ENCODE results near the gene ZNF845.

Gene ZNF845

GRCh38 chr19:53365134-53365898 is 31.8 kb downstream of the ZNF845 start, which contains the start of gene ZNF525:
Gene ZNF525, plus strand, starts transcription at chr19:53365705. Its CDS starts 6,577 bp downstream, at chr19:53372282.
- TF ChIP-seq GATA2 (IDR thresholded peaks at IDR 0.05; ENCODE audit: low read depth, low read length) (no peak), GATA3 (IDR thresholded peaks at IDR 0.05; ENCODE audit: low read depth, low read length) (no peak)

GRCh38 chr19:53365899-53366493 is 32.4 kb downstream of the ZNF845 start:
- no peak for TF ChIP-seq GATA3 (IDR thresholded peaks at IDR 0.05; ENCODE audit: low read depth, low read length)
- TF ChIP-seq GATA2 (IDR thresholded peaks at IDR 0.05; ENCODE audit: low read depth, low read length): no peak

GRCh38 chr19:53372196-53372595 is 38.6 kb downstream of the ZNF845 start:
- TF ChIP-seq GATA2 (IDR thresholded peaks at IDR 0.05; ENCODE audit: low read depth, low read length) (no peak), GATA3 (IDR thresholded peaks at IDR 0.05; ENCODE audit: low read depth, low read length) (no peak)

- TF ChIP-seq GATA3 (IDR thresholded peaks at IDR 0.05; ENCODE audit: low read depth, low read length): no peak
- no peak for TF ChIP-seq GATA2 (IDR thresholded peaks at IDR 0.05; ENCODE audit: low read depth, low read length)
Observed at GRCh38 chr19:53374288-53374687, 40.7 kb downstream of the ZNF845 start.

GRCh38 chr19:53374743-53375142 is 41.2 kb downstream of the ZNF845 start:
- TF ChIP-seq GATA3 (IDR thresholded peaks at IDR 0.05; ENCODE audit: low read depth, low read length) (no peak), GATA2 (IDR thresholded peaks at IDR 0.05; ENCODE audit: low read depth, low read length) (no peak)

- no peak for TF ChIP-seq GATA2 (IDR thresholded peaks at IDR 0.05; ENCODE audit: low read depth, low read length)
- TF ChIP-seq GATA3 (IDR thresholded peaks at IDR 0.05; ENCODE audit: low read depth, low read length): no peak
Observed at GRCh38 chr19:53381376-53381775, 47.8 kb downstream of the ZNF845 start.

- TF ChIP-seq GATA2 (IDR thresholded peaks at IDR 0.05; ENCODE audit: low read depth, low read length) (no peak), GATA3 (IDR thresholded peaks at IDR 0.05; ENCODE audit: low read depth, low read length) (no peak)
Observed at GRCh38 chr19:53388168-53388567, 54.6 kb downstream of the ZNF845 start.

- TF ChIP-seq GATA2 (IDR thresholded peaks at IDR 0.05; ENCODE audit: low read depth, low read length): no peak
- no peak for TF ChIP-seq GATA3 (IDR thresholded peaks at IDR 0.05; ENCODE audit: low read depth, low read length)
Observed at GRCh38 chr19:53388904-53389303, 55.4 kb downstream of the ZNF845 start.

GRCh38 chr19:53389571-53389970 is 56.0 kb downstream of the ZNF845 start:
- TF ChIP-seq GATA3 (IDR thresholded peaks at IDR 0.05; ENCODE audit: low read depth, low read length) (no peak), GATA2 (IDR thresholded peaks at IDR 0.05; ENCODE audit: low read depth, low read length) (no peak)

- no peak for TF ChIP-seq GATA3 (IDR thresholded peaks at IDR 0.05; ENCODE audit: low read depth, low read length)
- TF ChIP-seq GATA2 (IDR thresholded peaks at IDR 0.05; ENCODE audit: low read depth, low read length): no peak
Observed at GRCh38 chr19:53389978-53390377, 56.4 kb downstream of the ZNF845 start.

GRCh38 chr19:53394522-53394973 is 61.0 kb downstream of the ZNF845 start:
- TF ChIP-seq GATA3 (IDR thresholded peaks at IDR 0.05; ENCODE audit: low read depth, low read length) (no peak), GATA2 (IDR thresholded peaks at IDR 0.05; ENCODE audit: low read depth, low read length) (no peak; the same call in 1 of the 2 replicates)

GRCh38 chr19:53394974-53395839 is 61.7 kb downstream of the ZNF845 start, which contains the start of gene ZNF765:
Gene ZNF765, plus strand, starts transcription at chr19:53395149. Its CDS starts 2,867 bp downstream, at chr19:53398016.
- TF ChIP-seq GATA3 (IDR thresholded peaks at IDR 0.05; ENCODE audit: low read depth, low read length) (no peak), GATA2 (IDR thresholded peaks at IDR 0.05; ENCODE audit: low read depth, low read length) (no peak)

- TF ChIP-seq GATA2 (IDR thresholded peaks at IDR 0.05; ENCODE audit: low read depth, low read length) (no peak), GATA3 (IDR thresholded peaks at IDR 0.05; ENCODE audit: low read depth, low read length) (no peak)
Observed at GRCh38 chr19:53396525-53396868, 62.9 kb downstream of the ZNF845 start.
